DOHH2 (cell line): ENCODE data around the gene COL4A1.

Experiments
- EZH2phosphoT487 ChIP-seq: fragments of 200-600 bp; sonication (generic); IDR thresholded peaks from 2 replicates; pipeline ENCODE4 v1.6.1; 2017; ENCODE audit warnings: borderline replicate concordance, mild to moderate bottlenecking, antibody characterized with exemption, low read length, moderate library complexity, mixed read lengths
- TF ChIP-seq, protein P1 (sequence below): fragments of 200-600 bp; sonication (generic); IDR thresholded peaks from one replicate; pipeline ENCODE4 v1.5.1; 2014; ENCODE audit warnings: antibody characterized with exemption, mild to moderate bottlenecking, low read depth, low read length; ENCODE audit not compliant: poor library complexity, severe bottlenecking

- TF ChIP-seq, protein P1, sequence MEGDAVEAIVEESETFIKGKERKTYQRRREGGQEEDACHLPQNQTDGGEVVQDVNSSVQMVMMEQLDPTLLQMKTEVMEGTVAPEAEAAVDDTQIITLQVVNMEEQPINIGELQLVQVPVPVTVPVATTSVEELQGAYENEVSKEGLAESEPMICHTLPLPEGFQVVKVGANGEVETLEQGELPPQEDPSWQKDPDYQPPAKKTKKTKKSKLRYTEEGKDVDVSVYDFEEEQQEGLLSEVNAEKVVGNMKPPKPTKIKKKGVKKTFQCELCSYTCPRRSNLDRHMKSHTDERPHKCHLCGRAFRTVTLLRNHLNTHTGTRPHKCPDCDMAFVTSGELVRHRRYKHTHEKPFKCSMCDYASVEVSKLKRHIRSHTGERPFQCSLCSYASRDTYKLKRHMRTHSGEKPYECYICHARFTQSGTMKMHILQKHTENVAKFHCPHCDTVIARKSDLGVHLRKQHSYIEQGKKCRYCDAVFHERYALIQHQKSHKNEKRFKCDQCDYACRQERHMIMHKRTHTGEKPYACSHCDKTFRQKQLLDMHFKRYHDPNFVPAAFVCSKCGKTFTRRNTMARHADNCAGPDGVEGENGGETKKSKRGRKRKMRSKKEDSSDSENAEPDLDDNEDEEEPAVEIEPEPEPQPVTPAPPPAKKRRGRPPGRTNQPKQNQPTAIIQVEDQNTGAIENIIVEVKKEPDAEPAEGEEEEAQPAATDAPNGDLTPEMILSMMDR, result no peak
- no peak for TF ChIP-seq EZH2phosphoT487
Observed at GRCh38 chr13:110124201-110124940, 182.6 kb downstream of the COL4A1 start.
